Measurements from ENCODE around the gene DFFB.

The DFFB gene

GRCh38 chr1:3898994-3899753, 41.9 kb downstream of the DFFB start:
- no peak for DNase-seq

- DNase-seq: peak in 1 of 4 experiments; percentile 30
These were observed 42.5 kb downstream of the DFFB start for GRCh38 chr1:3899754-3900149.

GRCh38 chr1:3900150-3900968, 43.1 kb downstream of the DFFB start, which contains the start of gene C1orf174:
Gene C1orf174, minus strand, starts transcription at chr1:3900272. Its CDS starts 86 bp downstream, at chr1:3900186.
- peak; percentile 88 to 97 (median 92) for DNase-seq

DNA sequence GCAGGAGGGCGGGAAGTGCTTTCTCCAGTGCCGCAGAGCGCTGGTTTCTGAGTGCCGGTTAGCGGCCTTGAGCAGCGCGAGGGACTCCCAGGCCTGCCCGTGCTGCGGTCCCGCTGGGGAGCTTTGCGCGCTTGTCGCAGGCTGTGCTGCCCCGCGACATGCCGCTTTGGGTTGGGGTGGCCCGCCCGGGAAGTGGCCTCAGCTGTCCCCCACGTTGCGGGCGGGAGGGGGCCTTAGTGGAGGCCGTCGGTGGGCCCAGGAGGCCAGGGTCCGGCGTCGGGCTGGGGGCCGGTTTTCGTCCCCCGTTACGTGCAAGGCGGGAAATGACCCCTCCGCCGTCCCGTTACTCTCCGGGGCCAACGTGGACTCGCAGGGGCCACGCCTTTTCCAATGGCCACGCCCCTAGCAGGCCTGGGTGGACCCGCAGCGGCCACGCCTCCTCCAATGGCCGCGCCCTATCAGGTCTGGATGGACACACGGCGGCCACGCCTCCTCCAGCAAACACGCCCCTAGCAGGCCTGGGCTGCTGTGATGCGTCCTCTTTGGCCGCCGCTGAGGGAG, 43.8 kb downstream of the DFFB start:
- DNase-seq: peak in 3 of 4 experiments; percentile 57 to 63 (median 62)

- peak in 2 of 4 experiments; percentile 11 to 38 for DNase-seq
These were observed 44.8 kb downstream of the DFFB start for GRCh38 chr1:3902111-3902511.

- DNase-seq: no peak
These were observed 45.4 kb downstream of the DFFB start for GRCh38 chr1:3902571-3903091.

DNA sequence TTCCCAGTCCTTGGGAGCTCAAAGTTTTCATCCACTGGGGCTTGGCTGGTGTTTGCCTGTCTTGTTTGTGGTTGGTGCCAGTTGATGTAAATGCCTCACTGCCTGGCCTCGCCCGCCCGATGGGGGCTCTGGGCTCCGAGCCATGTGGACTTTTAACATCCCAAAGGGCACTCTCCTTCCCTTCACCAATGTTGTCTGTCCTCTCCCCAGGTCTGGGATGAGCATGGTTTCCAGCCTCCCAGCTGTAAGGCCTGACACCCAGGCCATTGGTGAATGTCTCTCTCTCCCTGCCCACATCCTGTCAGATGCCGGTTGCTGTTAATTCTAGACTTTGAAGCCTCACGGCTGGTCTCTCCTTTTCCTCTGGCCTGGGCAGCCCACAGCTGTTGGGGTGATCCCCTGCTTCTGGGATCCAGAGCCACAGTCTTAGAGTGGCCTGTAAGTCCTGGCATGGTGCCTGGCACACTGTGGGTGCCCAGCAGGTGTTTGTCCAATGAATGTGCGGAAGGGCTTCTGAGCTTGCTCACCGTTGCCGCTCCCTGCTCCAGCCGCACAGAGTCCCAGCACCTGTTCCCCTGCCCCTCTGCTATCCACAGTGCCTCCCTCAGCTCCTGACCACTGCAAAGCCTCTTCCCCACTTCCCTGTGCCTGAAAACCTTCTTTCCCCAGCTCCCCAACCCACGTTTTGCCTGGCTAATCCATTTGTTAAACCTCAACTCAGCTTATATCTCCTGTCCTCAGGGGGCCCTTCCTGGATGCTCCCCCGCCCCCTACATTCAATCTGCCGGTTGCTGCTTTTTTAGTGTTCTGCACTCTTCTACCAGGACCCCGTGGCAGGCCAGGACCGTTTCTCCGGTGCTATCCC, 46.1 kb downstream of the DFFB start:
- no peak for DNase-seq

DNA sequence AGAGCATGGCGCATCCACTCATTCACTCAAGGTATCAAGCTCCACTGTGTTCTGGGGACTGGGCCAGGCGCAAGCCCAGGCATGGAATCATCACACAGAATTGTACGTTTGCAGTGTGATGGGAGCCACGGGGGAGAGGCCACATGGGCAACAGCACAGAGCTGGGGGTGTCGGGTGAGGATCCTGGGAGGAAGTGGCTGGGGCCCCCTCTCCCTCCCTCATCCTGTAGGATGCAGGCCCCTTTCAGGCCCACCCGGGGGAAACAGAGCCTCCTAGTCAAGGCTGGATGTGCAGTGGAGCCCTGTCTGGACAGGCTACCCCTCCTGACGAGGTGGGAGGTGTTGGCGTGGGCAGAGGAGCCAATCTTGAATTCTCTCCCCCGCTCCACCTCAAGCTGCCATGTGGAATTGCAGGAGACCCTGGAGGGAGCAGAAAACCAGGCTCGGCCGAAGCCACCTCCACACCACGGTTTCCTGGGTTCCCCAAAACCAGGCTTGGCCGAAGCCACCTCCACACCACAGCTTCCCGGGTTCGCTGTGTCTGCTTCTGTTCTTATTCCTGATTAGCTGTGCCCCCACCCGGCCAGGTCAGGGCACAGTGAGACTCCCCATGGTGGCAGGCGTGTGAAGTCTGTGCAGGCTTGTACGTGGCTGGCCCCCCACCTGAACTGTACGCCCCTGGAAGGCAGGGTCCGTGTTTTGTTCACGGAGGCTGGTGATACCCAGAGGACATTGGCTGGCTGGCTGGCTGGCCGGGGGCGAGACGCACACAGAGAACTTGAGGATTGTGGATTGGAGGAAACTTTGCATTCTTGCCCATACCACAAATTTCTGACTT, 46.9 kb downstream of the DFFB start:
- DNase-seq: no peak

- no peak for DNase-seq
These were observed 47.5 kb downstream of the DFFB start for GRCh38 chr1:3904843-3905185.

GRCh38 chr1:3905266-3905952, 48.1 kb downstream of the DFFB start:
- no peak for DNase-seq

DNA sequence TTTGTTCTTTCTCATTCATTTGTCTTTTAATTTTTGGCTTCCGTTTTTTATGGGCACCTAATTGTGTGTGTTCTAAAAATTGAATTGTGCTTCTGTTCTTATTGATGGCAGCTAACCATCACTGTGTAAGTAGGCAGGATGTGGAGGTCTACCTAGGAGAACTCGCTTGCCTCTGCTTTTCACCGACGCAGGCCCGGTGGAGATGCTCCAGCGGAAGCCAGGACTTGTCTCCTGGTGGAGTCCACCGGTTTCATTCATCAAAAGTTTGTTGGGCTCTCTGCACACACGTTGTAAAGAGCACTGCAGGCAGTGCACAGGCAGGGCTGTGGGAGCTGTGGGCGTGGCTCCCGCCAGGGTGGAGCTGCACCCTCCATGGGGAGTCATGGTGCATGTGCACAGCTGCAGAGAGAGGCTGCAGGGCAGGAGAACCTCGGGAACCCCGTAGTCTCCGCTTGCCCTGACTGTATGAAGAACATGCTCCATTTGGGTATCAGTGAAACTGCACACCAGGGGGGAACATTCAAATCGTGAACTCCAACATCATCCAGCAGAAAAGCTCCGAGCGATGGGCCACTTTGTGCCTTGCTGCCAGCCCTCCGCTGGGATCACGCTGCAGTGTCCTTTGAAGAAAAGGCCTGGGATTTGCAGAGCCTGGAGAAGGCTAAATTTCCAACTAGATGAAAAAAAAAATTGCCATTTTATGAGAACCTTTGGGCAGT, 48.8 kb downstream of the DFFB start:
- DNase-seq: no peak

- no peak for DNase-seq
These were observed 49.4 kb downstream of the DFFB start for GRCh38 chr1:3906672-3907020.

DNA sequence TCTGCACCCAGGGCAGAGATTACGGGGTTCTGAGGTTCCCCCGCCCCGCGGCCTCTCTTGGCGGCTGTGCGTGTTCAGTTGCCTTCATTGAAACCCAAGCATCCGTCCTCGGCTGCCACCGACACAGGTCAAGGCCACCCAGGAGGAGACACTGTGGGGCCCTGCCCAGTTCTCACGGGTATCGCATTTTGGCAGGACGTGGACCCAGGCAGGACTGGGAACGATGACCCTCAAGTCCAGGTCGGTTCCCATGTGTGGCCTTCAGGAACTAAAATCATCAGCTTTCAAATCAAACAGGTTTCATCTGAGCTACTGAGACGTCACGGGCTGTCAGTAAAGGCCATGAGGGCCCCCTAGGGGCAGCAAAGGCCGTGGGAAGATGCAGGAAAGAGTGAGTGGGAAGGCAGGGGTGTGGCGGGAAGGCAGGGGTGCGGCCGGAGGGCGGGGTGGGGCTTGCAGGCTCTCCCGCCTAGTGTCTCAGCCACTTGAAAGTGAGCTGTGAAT, 49.8 kb downstream of the DFFB start:
- no peak for DNase-seq

- DNase-seq: no peak
These were observed 50.4 kb downstream of the DFFB start for GRCh38 chr1:3907621-3908165.

DNA sequence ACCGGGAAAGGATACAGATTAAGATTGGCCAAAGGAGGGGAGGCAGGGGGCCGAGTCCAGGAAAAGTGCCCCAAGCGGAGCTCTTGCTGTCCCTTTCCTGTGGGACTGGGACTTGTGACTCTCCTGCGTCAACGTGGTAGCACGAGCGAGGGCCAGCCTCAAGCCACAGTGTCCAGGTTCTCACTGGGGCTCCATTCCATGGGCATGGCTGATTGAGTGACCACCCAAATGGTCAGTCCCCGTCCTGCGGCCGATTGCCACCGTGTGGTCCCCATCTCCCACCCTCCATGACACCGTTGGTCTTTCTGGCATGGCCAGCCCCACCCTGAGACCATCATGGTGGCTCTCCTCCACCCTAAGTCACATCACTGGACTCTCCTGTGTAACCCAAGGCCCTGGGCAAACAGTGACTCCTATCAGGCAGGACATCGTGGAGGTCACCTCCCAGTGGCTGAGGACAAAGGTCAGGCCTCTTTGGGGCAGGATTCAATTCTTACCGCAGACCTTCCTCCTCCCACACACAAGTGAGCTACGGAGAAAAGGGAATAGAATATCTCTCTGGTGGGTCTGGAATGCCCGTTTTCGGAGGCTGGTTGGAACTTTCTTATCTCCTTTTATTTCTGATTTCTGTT, 51.7 kb downstream of the DFFB start:
- DNase-seq: no peak

GRCh38 chr1:3909615-3910014, 52.3 kb downstream of the DFFB start:
- DNase-seq: no peak

- no peak for DNase-seq
These were observed 52.9 kb downstream of the DFFB start for GRCh38 chr1:3910049-3910731.
